Measurements from ENCODE around the gene ANKRD29.

The ANKRD29 gene

GRCh38 chr18:23689031-23689615 is 26.4 kb upstream of the ANKRD29 start, which contains the start of gene LAMA3:
Gene LAMA3, plus strand, starts transcription at chr18:23689453. Its CDS starts 231 bp downstream, at chr18:23689684.
- H3K9ac ChIP-seq, result peak within 1 kb of the TSS; percentile 22
- H3K79me2 ChIP-seq, result peaks cover 2% of the 10 kb centered on the region
- H3K4me2 ChIP-seq (ENCODE audit: low read length), result peak within 1 kb of the TSS; percentile 95
- TF ChIP-seq, protein P1, sequence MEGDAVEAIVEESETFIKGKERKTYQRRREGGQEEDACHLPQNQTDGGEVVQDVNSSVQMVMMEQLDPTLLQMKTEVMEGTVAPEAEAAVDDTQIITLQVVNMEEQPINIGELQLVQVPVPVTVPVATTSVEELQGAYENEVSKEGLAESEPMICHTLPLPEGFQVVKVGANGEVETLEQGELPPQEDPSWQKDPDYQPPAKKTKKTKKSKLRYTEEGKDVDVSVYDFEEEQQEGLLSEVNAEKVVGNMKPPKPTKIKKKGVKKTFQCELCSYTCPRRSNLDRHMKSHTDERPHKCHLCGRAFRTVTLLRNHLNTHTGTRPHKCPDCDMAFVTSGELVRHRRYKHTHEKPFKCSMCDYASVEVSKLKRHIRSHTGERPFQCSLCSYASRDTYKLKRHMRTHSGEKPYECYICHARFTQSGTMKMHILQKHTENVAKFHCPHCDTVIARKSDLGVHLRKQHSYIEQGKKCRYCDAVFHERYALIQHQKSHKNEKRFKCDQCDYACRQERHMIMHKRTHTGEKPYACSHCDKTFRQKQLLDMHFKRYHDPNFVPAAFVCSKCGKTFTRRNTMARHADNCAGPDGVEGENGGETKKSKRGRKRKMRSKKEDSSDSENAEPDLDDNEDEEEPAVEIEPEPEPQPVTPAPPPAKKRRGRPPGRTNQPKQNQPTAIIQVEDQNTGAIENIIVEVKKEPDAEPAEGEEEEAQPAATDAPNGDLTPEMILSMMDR (IDR thresholded peaks at IDR 0.05), result peak; percentile 34
- no peaks in the 10 kb centered on the region for H3K36me3 ChIP-seq (ENCODE audit: control insufficient read depth, insufficient read depth, low read length)
- peak within 1 kb of the TSS; percentile 93 for H2AFZ ChIP-seq
- H3K4me1 ChIP-seq, result peaks cover 14% of the 10 kb centered on the region
- H3K4me3 ChIP-seq (ENCODE audit: low read depth, low read length), result peak within 1 kb of the TSS; percentile 72
- H3K27me3 ChIP-seq (ENCODE audit: control insufficient read depth, insufficient read depth, low read length), result no peaks in the 10 kb centered on the region
- H3K9me3 ChIP-seq (ENCODE audit: control insufficient read depth, low read length), result no peaks in the 10 kb centered on the region
- peak within 1 kb of the TSS; percentile 59 for H3K27ac ChIP-seq

- Histone ChIP-seq H3K9ac (no peak overlapping the region), H3K9me3 (ENCODE audit: control insufficient read depth, low read length) (no peaks in the 10 kb centered on the region), H3K4me3 (ENCODE audit: low read depth, low read length) (peak overlapping the region; percentile 72), H2AFZ (peak overlapping the region; percentile 93), H3K27me3 (ENCODE audit: control insufficient read depth, insufficient read depth, low read length) (no peaks in the 10 kb centered on the region), H3K27ac (peak overlapping the region; percentile 59), H3K4me1 (peaks cover 14% of the 10 kb centered on the region), H3K36me3 (ENCODE audit: control insufficient read depth, insufficient read depth, low read length) (no peaks in the 10 kb centered on the region), H3K79me2 (peaks cover 2% of the 10 kb centered on the region), H3K4me2 (ENCODE audit: low read length) (peak overlapping the region; percentile 95)
- TF ChIP-seq, protein P1 (IDR thresholded peaks at IDR 0.05), result no peak
Observed at GRCh38 chr18:23688528-23688927, 25.8 kb upstream of the ANKRD29 start.

- Histone ChIP-seq H3K27me3 (ENCODE audit: control insufficient read depth, insufficient read depth, low read length) (no peaks in the 10 kb centered on the region), H3K4me2 (ENCODE audit: low read length) (peak overlapping the region; percentile 54), H3K4me1 (peaks cover 13% of the 10 kb centered on the region), H2AFZ (peak overlapping the region; percentile 45), H3K36me3 (ENCODE audit: control insufficient read depth, insufficient read depth, low read length) (no peaks in the 10 kb centered on the region), H3K27ac (peak overlapping the region; percentile 13), H3K9ac (no peak overlapping the region), H3K79me2 (no peaks in the 10 kb centered on the region), H3K9me3 (ENCODE audit: control insufficient read depth, low read length) (no peaks in the 10 kb centered on the region), H3K4me3 (ENCODE audit: low read depth, low read length) (peak overlapping the region; percentile 27)
- TF ChIP-seq, protein P1 (IDR thresholded peaks at IDR 0.05), result no peak
Observed at GRCh38 chr18:23684515-23685197, 21.9 kb upstream of the ANKRD29 start.

GRCh38 chr18:23683671-23684070 is 21.0 kb upstream of the ANKRD29 start:
- Histone ChIP-seq H3K27ac (no peak overlapping the region), H3K27me3 (ENCODE audit: control insufficient read depth, insufficient read depth, low read length) (no peaks in the 10 kb centered on the region), H3K36me3 (ENCODE audit: control insufficient read depth, insufficient read depth, low read length) (no peaks in the 10 kb centered on the region), H3K4me1 (peaks cover 9% of the 10 kb centered on the region), H2AFZ (no peak overlapping the region), H3K9ac (no peak overlapping the region), H3K9me3 (ENCODE audit: control insufficient read depth, low read length) (no peaks in the 10 kb centered on the region), H3K4me2 (ENCODE audit: low read length) (no peak overlapping the region), H3K79me2 (no peaks in the 10 kb centered on the region), H3K4me3 (ENCODE audit: low read depth, low read length) (no peak overlapping the region)
- TF ChIP-seq, protein P1 (IDR thresholded peaks at IDR 0.05), result no peak

Data from parathyroid adenoma (tissue), 2 donors.